HG02623 (cell line): ENCODE data around the gene PLXDC2.

Experiments
- ATAC-seq: cut with Tn5 transposase; IDR thresholded peaks from one replicate; pipeline ENCODE4 v1.9.1; 2021; ENCODE audit warnings: moderate library complexity; ENCODE audit not compliant: unreplicated experiment

PLXDC2 gene

GRCh38 chr10:19848226-19848985 lies 32.2 kb downstream of the PLXDC2 start:
- no peak for ATAC-seq

- ATAC-seq = no peak
Observed at GRCh38 chr10:19853831-19854230, 37.6 kb downstream of the PLXDC2 start.

- no peak for ATAC-seq
Observed at GRCh38 chr10:19857876-19858275, 41.6 kb downstream of the PLXDC2 start.

GRCh38 chr10:19860107-19860506 lies 43.9 kb downstream of the PLXDC2 start:
- ATAC-seq = no peak

GRCh38 chr10:19862811-19863515 lies 46.7 kb downstream of the PLXDC2 start:
- ATAC-seq = no peak

- ATAC-seq = no peak
Observed at GRCh38 chr10:19865676-19866075, 49.4 kb downstream of the PLXDC2 start.

- ATAC-seq = no peak
Observed at GRCh38 chr10:19869370-19869769, 53.1 kb downstream of the PLXDC2 start.

GRCh38 chr10:19872504-19873271 lies 56.5 kb downstream of the PLXDC2 start:
- no peak for ATAC-seq

- ATAC-seq = no peak
Observed at GRCh38 chr10:19874190-19874589, 58.0 kb downstream of the PLXDC2 start.

- ATAC-seq = no peak
Observed at GRCh38 chr10:19874791-19875190, 58.6 kb downstream of the PLXDC2 start.

GRCh38 chr10:19876570-19876969 lies 60.3 kb downstream of the PLXDC2 start:
- no peak for ATAC-seq

GRCh38 chr10:19877466-19878255 lies 61.4 kb downstream of the PLXDC2 start:
- ATAC-seq = no peak

- ATAC-seq = no peak
Observed at GRCh38 chr10:19882621-19883020, 66.4 kb downstream of the PLXDC2 start.

GRCh38 chr10:19888061-19888660 lies 71.9 kb downstream of the PLXDC2 start:
- no peak for ATAC-seq

GRCh38 chr10:19889256-19889655 lies 73.0 kb downstream of the PLXDC2 start:
- no peak for ATAC-seq

GRCh38 chr10:19891429-19891828 lies 75.2 kb downstream of the PLXDC2 start:
- no peak for ATAC-seq

- ATAC-seq = no peak
Observed at GRCh38 chr10:19892270-19892669, 76.0 kb downstream of the PLXDC2 start.

GRCh38 chr10:19892677-19893076 lies 76.4 kb downstream of the PLXDC2 start:
- no peak for ATAC-seq

- no peak for ATAC-seq
Observed at GRCh38 chr10:19895500-19895899, 79.3 kb downstream of the PLXDC2 start.

- ATAC-seq = no peak
Observed at GRCh38 chr10:19902456-19902855, 86.2 kb downstream of the PLXDC2 start.
